ENCODE data around the gene RBM14.
"Not testable (repeated sequence)": the region's sequence is repeated elsewhere in the genome, so short reads cannot be mapped to it uniquely, and the experiment has no call there.

The RBM14 gene

GRCh38 chr11:66629356-66629755 lies 12.9 kb downstream of the RBM14 start:
- no peak for TF ChIP-seq JUND (IDR thresholded peaks at IDR 0.05; ENCODE audit: low read depth)

GRCh38 chr11:66631883-66632282 lies 15.5 kb downstream of the RBM14 start:
- in situ Hi-C loops (cut with HindIII; ENCODE audit: low pct_unique_long_range_greater_than_20kb, low sequenced_read_pairs) = no loop called here
- DNase-seq (ENCODE audit: low read depth in 1 of 2, low spot score in 1 of 2) = no peak
- no peak for TF ChIP-seq JUND (IDR thresholded peaks at IDR 0.05; ENCODE audit: low read depth)

More at GRCh38 chr11:66629356-66629755, 12.9 kb downstream of the RBM14 start:
- DNase-seq (ENCODE audit: low read depth in 1 of 2, low spot score in 1 of 2) = no peak
- in situ Hi-C loops (cut with HindIII; ENCODE audit: low pct_unique_long_range_greater_than_20kb, low sequenced_read_pairs) = no loop called here

GRCh38 chr11:66632952-66633351 lies 16.5 kb downstream of the RBM14 start:
- in situ Hi-C loops (cut with HindIII; ENCODE audit: low pct_unique_long_range_greater_than_20kb, low sequenced_read_pairs) = no loop called here
- DNase-seq (ENCODE audit: low read depth in 1 of 2, low spot score in 1 of 2) = no peak
- no peak for TF ChIP-seq JUND (IDR thresholded peaks at IDR 0.05; ENCODE audit: low read depth)

- DNase-seq (ENCODE audit: low read depth in 1 of 2, low spot score in 1 of 2) = no peak
- in situ Hi-C loops (cut with HindIII; ENCODE audit: low pct_unique_long_range_greater_than_20kb, low sequenced_read_pairs) = no loop called here
- no peak for TF ChIP-seq JUND (IDR thresholded peaks at IDR 0.05; ENCODE audit: low read depth)
These were observed 20.0 kb downstream of the RBM14 start for GRCh38 chr11:66636411-66636810.

- DNase-seq (ENCODE audit: low read depth in 1 of 2, low spot score in 1 of 2) = no peak
- no peak for TF ChIP-seq JUND (IDR thresholded peaks at IDR 0.05; ENCODE audit: low read depth)
- in situ Hi-C loops (cut with HindIII; ENCODE audit: low pct_unique_long_range_greater_than_20kb, low sequenced_read_pairs) = no loop called here
These were observed 21.2 kb downstream of the RBM14 start for GRCh38 chr11:66637557-66638176.

- DNase-seq (ENCODE audit: low read depth in 1 of 2, low spot score in 1 of 2) = peak; percentile 98 to 100
- in situ Hi-C loops (cut with HindIII; ENCODE audit: low pct_unique_long_range_greater_than_20kb, low sequenced_read_pairs) = no loop called here
- TF ChIP-seq JUND (IDR thresholded peaks at IDR 0.05; ENCODE audit: low read depth) = 0 out of 2 replicates have a peak, but pooled peaks have one; percentile 6
These were observed 22.0 kb downstream of the RBM14 start, which contains the start of gene RBM4 for GRCh38 chr11:66638177-66639065. RBM4 (plus strand) TSS chr11:66638703; CDS start chr11:66639712, 1,009 bp downstream.

GRCh38 chr11:66639066-66639813 lies 22.8 kb downstream of the RBM14 start:
- peak in 1 of 2 experiments; percentile 47 for DNase-seq (ENCODE audit: low read depth in 1 of 2, low spot score in 1 of 2)
- TF ChIP-seq JUND (IDR thresholded peaks at IDR 0.05; ENCODE audit: low read depth) = no peak
- in situ Hi-C loops (cut with HindIII; ENCODE audit: low pct_unique_long_range_greater_than_20kb, low sequenced_read_pairs) = no loop called here

GRCh38 chr11:66639814-66640340 lies 23.4 kb downstream of the RBM14 start:
- DNase-seq (ENCODE audit: low read depth in 1 of 2, low spot score in 1 of 2); in situ Hi-C loops (cut with HindIII; ENCODE audit: low pct_unique_long_range_greater_than_20kb, low sequenced_read_pairs): not testable (repeated sequence)

GRCh38 chr11:66641834-66642233 lies 25.4 kb downstream of the RBM14 start:
- in situ Hi-C loops (cut with HindIII; ENCODE audit: low pct_unique_long_range_greater_than_20kb, low sequenced_read_pairs) = no loop called here
- TF ChIP-seq JUND (IDR thresholded peaks at IDR 0.05; ENCODE audit: low read depth) = no peak
- no peak for DNase-seq (ENCODE audit: low read depth in 1 of 2, low spot score in 1 of 2)

GRCh38 chr11:66643745-66644437 lies 27.5 kb downstream of the RBM14 start:
- TF ChIP-seq JUND (IDR thresholded peaks at IDR 0.05; ENCODE audit: low read depth) = no peak
- no peak for DNase-seq (ENCODE audit: low read depth in 1 of 2, low spot score in 1 of 2)
- in situ Hi-C loops (cut with HindIII; ENCODE audit: low pct_unique_long_range_greater_than_20kb, low sequenced_read_pairs) = no loop called here

GRCh38 chr11:66646828-66647227 lies 30.4 kb downstream of the RBM14 start:
- DNase-seq (ENCODE audit: low read depth in 1 of 2, low spot score in 1 of 2) = no peak
- TF ChIP-seq JUND (IDR thresholded peaks at IDR 0.05; ENCODE audit: low read depth) = no peak
- in situ Hi-C loops (cut with HindIII; ENCODE audit: low pct_unique_long_range_greater_than_20kb, low sequenced_read_pairs) = no loop called here

- in situ Hi-C loops (cut with HindIII; ENCODE audit: low pct_unique_long_range_greater_than_20kb, low sequenced_read_pairs) = no loop called here
- no peak for DNase-seq (ENCODE audit: low read depth in 1 of 2, low spot score in 1 of 2)
- no peak for TF ChIP-seq JUND (IDR thresholded peaks at IDR 0.05; ENCODE audit: low read depth)
These were observed 33.5 kb downstream of the RBM14 start for GRCh38 chr11:66649903-66650302.

Measured in T47D (cell line).